Stimulated activated CD8-positive, alpha-beta memory T cell treated with anti-CD3 and anti-CD28 coated beads, Interleukin-15, amount 100 ng/mL, for 48 hours (primary cell): Measurements from ENCODE around the gene TXNRD1.
"Not testable (repeated sequence)": the region's sequence is repeated elsewhere in the genome, so short reads cannot be mapped to it uniquely, and the experiment has no call there.

Experiments used
- DNase-seq, 2 donors: peaks; one replicate each; pipeline ENCODE4 v3.0.0-alpha.2; 2020; ENCODE audit warnings: low read depth in 2 of 2

The TXNRD1 gene

GRCh38 chr12:104215638-104216297 lies at the start of gene TXNRD1:
Gene TXNRD1, plus strand, starts transcription at chr12:104215779. Its CDS starts 24 bp downstream, at chr12:104215803.
- peak; percentile 75 to 78 for DNase-seq

- DNase-seq: no peak
These were observed 49.8 kb upstream of the TXNRD1 start for GRCh38 chr12:104165801-104166200.

DNA sequence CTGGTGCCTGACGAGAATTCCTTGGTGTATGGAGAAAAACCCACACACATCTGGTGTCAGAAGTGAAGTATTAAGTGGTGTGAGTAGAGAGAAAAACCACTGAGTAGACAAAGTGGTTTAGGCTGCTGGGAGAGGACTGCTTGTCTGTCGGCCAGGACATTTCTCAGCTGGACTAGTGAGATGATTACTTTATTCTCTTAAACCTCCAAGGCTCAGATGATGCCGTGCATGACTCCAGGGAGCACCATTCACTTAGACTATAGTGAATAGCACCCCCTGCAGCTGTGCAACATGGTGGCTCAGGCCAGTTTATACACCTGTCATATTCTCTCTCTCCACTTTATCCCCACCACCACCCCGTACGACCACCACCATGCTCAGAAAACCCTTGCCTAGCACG lies 49.1 kb upstream of the TXNRD1 start:
- DNase-seq: no peak

- no peak for DNase-seq
These were observed 47.8 kb upstream of the TXNRD1 start for GRCh38 chr12:104167519-104168458.

- DNase-seq: no peak
These were observed 47.0 kb upstream of the TXNRD1 start for GRCh38 chr12:104168596-104168995.

- no peak for DNase-seq
These were observed 43.6 kb upstream of the TXNRD1 start for GRCh38 chr12:104171785-104172569.

DNA sequence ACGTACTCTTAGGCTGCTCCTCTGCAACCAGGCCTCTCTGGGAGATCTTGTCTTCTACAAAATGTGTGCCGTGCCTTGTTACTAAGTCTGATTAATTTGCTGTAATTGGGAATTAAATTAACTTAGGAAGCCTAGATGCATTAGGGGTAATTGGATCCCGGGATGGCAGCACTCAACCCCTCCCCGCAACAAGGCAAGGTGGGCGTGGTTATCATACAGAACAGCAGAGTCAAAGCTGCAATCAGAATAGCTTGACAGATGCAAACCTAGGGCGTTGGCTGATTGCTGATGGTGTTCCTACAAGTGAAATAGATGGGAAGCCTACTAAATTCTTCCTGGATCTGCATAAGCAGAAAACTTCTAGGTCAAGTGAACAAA lies 43.0 kb upstream of the TXNRD1 start:
- DNase-seq: no peak

- DNase-seq: not testable (repeated sequence)
These were observed 41.8 kb upstream of the TXNRD1 start for GRCh38 chr12:104173804-104174203.

- no peak for DNase-seq
These were observed 39.8 kb upstream of the TXNRD1 start for GRCh38 chr12:104175726-104176247.

GRCh38 chr12:104177336-104177662 lies 38.3 kb upstream of the TXNRD1 start:
- no peak for DNase-seq

- DNase-seq: peak in 1 of 2 donors; percentile 11
These were observed 37.7 kb upstream of the TXNRD1 start for GRCh38 chr12:104177663-104178501.

DNA sequence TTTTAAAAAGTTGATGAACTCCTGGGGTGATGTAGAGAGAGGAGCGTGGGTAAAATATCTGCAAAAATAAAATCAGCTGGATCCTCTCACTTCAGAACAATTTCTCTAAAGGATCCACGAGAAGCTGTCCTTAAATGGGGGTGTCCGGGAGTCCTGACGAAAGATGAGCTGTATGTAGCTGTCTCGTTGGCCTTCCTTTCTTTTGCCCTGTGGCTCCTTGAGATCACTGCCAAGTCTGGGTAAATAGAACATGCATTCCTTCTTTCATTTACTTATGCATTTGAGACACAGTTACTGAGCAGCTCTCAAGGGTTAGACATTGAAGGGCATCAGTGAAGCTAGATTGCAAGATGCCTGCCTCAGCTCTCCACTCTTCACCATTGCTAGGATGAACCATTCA lies 35.2 kb upstream of the TXNRD1 start:
- no peak for DNase-seq

DNA sequence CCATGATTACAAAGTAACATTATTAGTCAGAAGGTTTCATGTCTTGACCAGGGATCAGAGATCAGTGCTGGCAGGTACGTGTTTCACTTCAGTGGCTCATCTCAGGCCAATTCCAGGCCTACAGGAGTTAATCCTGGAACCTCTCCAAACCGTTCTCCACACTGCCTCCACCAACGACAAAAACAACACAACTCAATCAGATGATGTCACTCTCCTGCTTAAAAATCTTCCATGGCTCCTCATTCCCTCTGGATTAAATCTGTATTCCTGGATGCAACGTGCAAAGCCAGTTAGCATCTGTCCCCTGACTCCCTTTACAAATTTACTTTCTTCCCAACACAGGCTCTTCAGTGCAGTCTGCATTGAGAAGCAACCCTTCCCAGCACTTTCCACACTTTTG lies 34.3 kb upstream of the TXNRD1 start:
- DNase-seq: no peak

GRCh38 chr12:104182144-104182543 lies 33.4 kb upstream of the TXNRD1 start:
- no peak for DNase-seq

- DNase-seq: no peak
These were observed 32.8 kb upstream of the TXNRD1 start for GRCh38 chr12:104182621-104183378.

- DNase-seq: no peak
These were observed 32.1 kb upstream of the TXNRD1 start for GRCh38 chr12:104183443-104183842.

DNA sequence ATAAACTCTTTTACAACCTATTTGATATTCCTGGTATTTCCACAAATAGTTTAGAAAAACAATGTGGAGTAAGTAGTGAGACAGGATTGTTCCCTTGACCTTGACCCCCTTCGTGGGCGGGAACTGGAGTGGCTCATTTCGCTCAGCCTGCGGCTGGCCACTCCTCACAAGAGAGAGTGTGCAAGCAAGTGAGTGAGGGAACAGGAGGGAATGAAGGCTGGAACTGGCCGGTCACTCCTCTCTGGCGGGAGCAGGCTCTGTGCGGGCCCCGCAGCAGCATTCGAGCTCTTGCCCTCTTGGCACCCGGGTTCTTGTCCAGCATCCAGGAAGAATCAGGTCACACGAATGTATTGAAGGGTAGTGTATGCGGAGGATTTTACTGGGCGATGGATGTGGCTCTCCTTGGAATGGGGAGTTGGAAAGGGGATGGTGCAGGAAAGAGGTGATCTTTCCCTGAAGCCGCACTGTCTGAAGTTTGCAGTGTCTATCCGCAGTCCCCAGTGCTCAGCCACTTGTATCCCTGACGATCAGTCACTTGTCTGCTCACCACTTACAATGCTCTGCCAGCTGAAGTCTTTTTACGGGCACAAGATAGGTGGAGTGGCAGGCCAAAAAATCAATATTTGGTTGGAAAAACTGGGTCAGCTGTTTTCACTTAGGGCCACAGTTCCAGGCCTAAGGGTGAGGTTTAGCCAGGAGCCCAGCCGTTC lies 28.0 kb upstream of the TXNRD1 start:
- DNase-seq: no peak

GRCh38 chr12:104188534-104188933 lies 27.0 kb upstream of the TXNRD1 start:
- no peak for DNase-seq

DNA sequence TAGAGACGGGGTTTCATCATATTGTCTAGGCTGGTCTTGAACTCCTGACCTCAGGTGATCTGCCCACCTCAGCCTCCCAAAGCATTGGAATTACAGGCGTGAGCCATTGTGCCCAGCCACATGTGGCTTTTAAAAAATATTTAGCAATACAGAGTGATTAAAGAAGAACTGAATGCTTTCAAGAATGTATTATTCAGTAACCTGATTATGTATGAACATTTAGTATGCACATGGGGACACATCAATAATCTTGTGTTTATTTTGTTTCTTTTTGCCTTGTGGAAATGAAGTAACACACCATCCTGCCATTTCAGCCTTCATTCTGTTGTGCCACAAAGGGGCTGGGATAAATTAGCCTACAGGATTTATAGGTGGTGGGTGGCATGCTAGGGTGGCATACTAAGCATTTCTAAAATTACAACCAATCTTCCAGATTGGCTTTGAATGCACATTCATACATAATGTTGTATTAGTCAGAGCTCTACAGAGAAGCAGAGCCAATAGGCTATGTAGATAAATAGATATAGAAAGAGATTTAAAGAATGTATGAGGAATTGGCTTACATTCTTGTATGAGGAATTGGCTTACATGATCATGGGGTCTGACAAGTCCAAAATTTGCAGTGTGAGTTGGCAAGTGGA lies 25.5 kb upstream of the TXNRD1 start:
- DNase-seq: no peak
